Neuronal stem cell (in vitro differentiated cells): ENCODE data around the gene MACROD2.

Source experiments
- DNase-seq: peaks from one replicate; pipeline ENCODE4 v3.0.0-alpha.2; 2013; ENCODE audit warnings: low spot score
- H2AFZ ChIP-seq: one replicate; pipeline ENCODE4 v1.6.1; 2013; ENCODE audit warnings: mild to moderate bottlenecking, low read length, inconsistent platforms
- H2AK5ac ChIP-seq: 2 replicates; pipeline ENCODE4 v1.6.1; 2013; ENCODE audit warnings: low read depth, mild to moderate bottlenecking, inconsistent platforms, low read length, moderate library complexity, mixed read lengths
- H2BK120ac ChIP-seq: 2 replicates; pipeline ENCODE4 v1.6.1; 2013; ENCODE audit warnings: low read depth, mild to moderate bottlenecking, inconsistent platforms, low read length, moderate library complexity, mixed read lengths
- H2BK12ac ChIP-seq: one replicate; pipeline ENCODE4 v1.6.1; 2013; ENCODE audit warnings: low read length, inconsistent platforms
- H2BK15ac ChIP-seq: 2 replicates; pipeline ENCODE4 v1.6.1; 2013; ENCODE audit warnings: mild to moderate bottlenecking, low read length, inconsistent platforms, mixed read lengths
- H2BK5ac ChIP-seq: one replicate; pipeline ENCODE4 v1.6.1; 2013; ENCODE audit warnings: inconsistent platforms, mild to moderate bottlenecking, low read length, moderate library complexity
- H3K14ac ChIP-seq: one replicate; pipeline ENCODE4 v1.6.1; 2013; ENCODE audit warnings: low read length, inconsistent platforms
- H3K18ac ChIP-seq: 2 replicates; pipeline ENCODE4 v1.6.1; 2013; ENCODE audit warnings: low read length, inconsistent platforms
- H3K23ac ChIP-seq: 2 replicates; pipeline ENCODE4 v1.6.1; 2013; ENCODE audit warnings: low read depth, mild to moderate bottlenecking, mixed read lengths, low read length, inconsistent platforms; ENCODE audit not compliant: poor library complexity
- H3K27ac ChIP-seq: replicated peaks from 3 replicates; pipeline ENCODE4 v1.5.1; 2013; ENCODE audit warnings: low read length, inconsistent platforms
- H3K27me3 ChIP-seq, 3 experiments: 2 replicates each; pipeline ENCODE4 v1.6.1; 2013; ENCODE audit warnings: low read length in 3 of 3, mild to moderate bottlenecking in 2 of 3, inconsistent platforms in 1 of 3, low read depth in 1 of 3, mixed read lengths in 1 of 3, moderate library complexity in 1 of 3; ENCODE audit not compliant: control insufficient read depth in 3 of 3, insufficient read depth in 3 of 3
- H3K36me3 ChIP-seq, 2 donors: replicated peaks in 1 of 2; 2 replicates each; pipeline ENCODE4 v1.6.1; 2013; ENCODE audit warnings: low read length in 2 of 2; ENCODE audit not compliant: control insufficient read depth in 2 of 2, insufficient read depth in 2 of 2
- H3K4ac ChIP-seq: 2 replicates; pipeline ENCODE4 v1.6.1; 2013; ENCODE audit warnings: inconsistent platforms, mild to moderate bottlenecking, low read length, moderate library complexity
- H3K4me1 ChIP-seq, 2 donors: 1 replicate in 1 of 2; 2 replicates in 1 of 2; pipeline ENCODE4 v1.6.1; 2013; ENCODE audit warnings: low read length in 2 of 2, low read depth in 1 of 2; ENCODE audit not compliant: control insufficient read depth in 2 of 2, insufficient read depth in 1 of 2
- H3K4me2 ChIP-seq: one replicate; pipeline ENCODE4 v1.6.1; 2013; ENCODE audit warnings: mild to moderate bottlenecking, low read length, inconsistent platforms; ENCODE audit not compliant: insufficient read depth, poor library complexity, severe bottlenecking
- H3K4me3 ChIP-seq, 2 donors: 2 replicates each; pipeline ENCODE4 v1.5.1; 2013; ENCODE audit warnings: low read length in 2 of 2, mild to moderate bottlenecking in 2 of 2, inconsistent platforms in 1 of 2, moderate library complexity in 1 of 2
- H3K79me1 ChIP-seq: one replicate; pipeline ENCODE4 v1.6.1; 2013; ENCODE audit warnings: low read depth, mild to moderate bottlenecking, inconsistent platforms, low read length, moderate library complexity
- H3K9ac ChIP-seq: one replicate; pipeline ENCODE4 v1.6.1; 2013; ENCODE audit warnings: mild to moderate bottlenecking, low read depth, low read length, inconsistent platforms; ENCODE audit not compliant: poor library complexity
- H3K9me3 ChIP-seq, 2 donors: replicated peaks in 1 of 2; 2 replicates each; pipeline versions ENCODE3 to v1.6.1; 2013; ENCODE audit warnings: low read length in 2 of 2, mild to moderate bottlenecking in 2 of 2, inconsistent platforms in 1 of 2, low read depth in 1 of 2, mixed read lengths in 1 of 2, moderate library complexity in 1 of 2; ENCODE audit not compliant: control insufficient read depth in 2 of 2, insufficient read depth in 1 of 2
- H4K8ac ChIP-seq: one replicate; pipeline ENCODE4 v1.6.1; 2013; ENCODE audit warnings: low read depth, mild to moderate bottlenecking, inconsistent platforms, low read length, moderate library complexity
- H4K91ac ChIP-seq: one replicate; pipeline ENCODE4 v1.6.1; 2013; ENCODE audit warnings: low read length, low read depth, mild to moderate bottlenecking, inconsistent platforms; ENCODE audit not compliant: poor library complexity
- WGBS, 2 donors: extraction: QIAGEN DNeasy Blood & Tissue Kit; methylation state at CpG; one replicate each; pipeline ENCODE4 v1.1.7; 2013; ENCODE audit warnings: missing lambda C conversion rate in 2 of 2, mixed read lengths in 1 of 2; ENCODE audit not compliant: insufficient read length in 2 of 2, insufficient replicate concordance in 1 of 2; ENCODE audit errors: extremely low coverage in 2 of 2; 5-methylcytosine and 5-hydroxymethylcytosine counted together

MACROD2 gene

DNA sequence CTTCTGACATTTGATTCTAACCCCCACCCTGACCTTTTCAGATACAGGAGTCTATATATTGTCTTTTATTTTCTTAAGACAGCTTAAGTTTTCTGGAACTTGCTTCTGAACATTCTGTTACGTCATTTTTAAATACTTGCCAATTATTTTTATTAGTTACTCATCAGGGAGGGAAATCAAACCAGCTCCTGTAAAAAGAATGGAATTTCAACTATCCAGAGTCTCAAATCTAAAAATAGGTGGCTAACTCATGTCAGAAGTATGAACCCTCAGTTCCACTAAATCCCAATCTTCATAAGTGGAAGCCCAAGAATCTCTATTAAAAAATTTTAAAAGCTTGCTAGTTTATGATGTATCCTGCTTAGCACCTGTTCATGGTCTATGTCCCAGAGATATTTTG is 1677.9 kb downstream of the MACROD2 start:
- Histone ChIP-seq H3K79me1 (no peaks in the 10 kb centered on the region), H2AFZ (no peak overlapping the region), H2BK12ac (no peak overlapping the region), H3K27ac (no peak overlapping the region), H3K27me3 (no peaks in the 10 kb centered on the region), H3K4me1 (no peaks in the 10 kb centered on the region), H4K91ac (no peak overlapping the region), H2BK5ac (no peak overlapping the region), H4K8ac (no peak overlapping the region), H2BK120ac (no peak overlapping the region), H3K18ac (no peak overlapping the region), H3K4ac (no peak overlapping the region), H3K9me3 (no peaks in the 10 kb centered on the region), H3K23ac (no peak overlapping the region), H3K4me2 (no peak overlapping the region), H3K4me3 (no peak overlapping the region), H2BK15ac (no peak overlapping the region), H2AK5ac (no peak overlapping the region), H3K14ac (no peak overlapping the region), H3K9ac (no peak overlapping the region), H3K36me3 (no peaks in the 10 kb centered on the region)
- DNase-seq, result no peak
- WGBS, 2 donors, result no CpG with 5 or more reads among the region's 1 CpG

DNA sequence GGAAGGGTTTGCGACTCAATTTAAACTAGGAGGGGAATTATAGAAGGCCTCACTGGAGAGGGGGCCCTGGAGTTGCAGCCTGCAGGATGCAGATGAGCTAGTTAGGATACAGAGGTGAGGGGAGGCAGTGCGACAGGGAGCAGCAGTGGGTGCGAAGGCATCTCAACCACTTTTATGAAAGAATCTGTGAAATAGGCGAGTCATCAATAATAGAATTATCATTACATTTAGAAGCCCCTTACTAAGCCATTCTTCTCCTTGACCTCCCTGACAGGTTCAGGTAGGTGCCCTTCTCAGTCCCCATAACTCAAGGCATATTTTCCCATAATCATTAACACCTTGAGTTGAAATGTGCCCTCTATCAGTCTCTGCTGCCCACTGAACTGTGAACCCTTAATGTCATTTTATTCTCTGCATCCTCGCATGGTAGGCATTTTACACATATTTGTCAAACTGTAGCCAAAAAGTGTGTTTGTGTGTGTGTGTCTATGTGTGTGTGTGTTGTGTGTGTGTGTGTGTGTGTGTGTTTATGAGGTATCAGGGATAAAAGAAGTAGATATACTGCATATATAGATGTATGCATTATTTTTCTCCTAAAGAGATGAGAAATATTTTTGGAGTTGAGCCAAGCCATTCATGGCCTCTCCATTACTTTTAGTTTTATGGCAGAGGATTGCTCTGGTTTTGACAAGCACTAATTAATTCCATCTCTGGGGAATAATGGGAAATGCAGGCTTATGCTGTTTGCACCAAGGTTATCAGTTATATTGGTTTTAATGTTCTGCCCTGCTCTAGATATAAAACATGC is 1679.1 kb downstream of the MACROD2 start:
- H2BK5ac ChIP-seq, result no peak overlapping the region
- H2BK120ac ChIP-seq, result no peak overlapping the region
- peak overlapping the region; percentile 19 for H2BK12ac ChIP-seq
- no peak overlapping the region for H3K4me2 ChIP-seq
- H3K27me3 ChIP-seq, result no peaks in the 10 kb centered on the region
- no peak overlapping the region for H3K4me3 ChIP-seq
- H3K9ac ChIP-seq, result no peak overlapping the region
- H3K79me1 ChIP-seq, result no peaks in the 10 kb centered on the region
- H3K4me1 ChIP-seq, result no peaks in the 10 kb centered on the region
- H3K36me3 ChIP-seq, result no peaks in the 10 kb centered on the region
- H3K18ac ChIP-seq, result no peak overlapping the region
- H3K27ac ChIP-seq, result no peak overlapping the region
- H2AK5ac ChIP-seq, result no peak overlapping the region
- H3K23ac ChIP-seq, result no peak overlapping the region
- no peak overlapping the region for H2AFZ ChIP-seq
- H4K91ac ChIP-seq, result no peak overlapping the region
- H3K9me3 ChIP-seq, result no peaks in the 10 kb centered on the region
- H4K8ac ChIP-seq, result peak overlapping the region; percentile 58
- H3K4ac ChIP-seq, result no peak overlapping the region
- WGBS, 2 donors, result no CpG with 5 or more reads among the region's 5 CpGs
- H2BK15ac ChIP-seq, result no peak overlapping the region
- no peak for DNase-seq
- no peak overlapping the region for H3K14ac ChIP-seq

DNA sequence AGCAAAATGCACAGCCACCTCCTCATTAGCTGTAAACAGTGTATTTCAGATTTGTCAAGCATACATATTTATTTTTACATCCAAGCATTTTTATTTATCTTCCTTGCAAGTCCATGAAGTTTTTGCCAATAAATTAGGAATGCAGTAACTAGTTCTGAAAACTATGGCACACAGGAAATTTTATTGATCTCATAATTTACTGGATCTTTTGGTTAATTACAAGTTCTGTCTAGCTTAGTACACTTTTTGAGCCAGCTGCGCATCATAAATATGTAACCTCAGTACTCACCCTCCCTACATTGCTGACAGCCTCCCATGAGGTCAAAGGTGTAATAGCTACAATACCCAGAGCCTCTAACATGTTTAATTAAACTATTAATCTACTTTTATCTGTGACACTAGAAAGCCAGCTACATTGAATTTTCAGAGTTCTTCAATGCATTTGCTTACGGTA is 1679.8 kb downstream of the MACROD2 start:
- Histone ChIP-seq H3K4me1 (no peaks in the 10 kb centered on the region), H3K4me3 (no peak overlapping the region), H2BK12ac (no peak overlapping the region), H2BK120ac (no peak overlapping the region), H4K91ac (no peak overlapping the region), H3K4ac (no peak overlapping the region), H3K9me3 (no peaks in the 10 kb centered on the region), H2AK5ac (no peak overlapping the region), H3K79me1 (no peaks in the 10 kb centered on the region), H2BK15ac (no peak overlapping the region), H3K4me2 (no peak overlapping the region), H3K36me3 (no peaks in the 10 kb centered on the region), H3K18ac (no peak overlapping the region), H3K9ac (no peak overlapping the region), H3K27me3 (no peaks in the 10 kb centered on the region), H3K23ac (no peak overlapping the region), H2AFZ (no peak overlapping the region), H3K27ac (no peak overlapping the region), H4K8ac (no peak overlapping the region), H3K14ac (no peak overlapping the region), H2BK5ac (no peak overlapping the region)
- WGBS, 2 donors, result no CpG with 5 or more reads among the region's 2 CpGs
- no peak for DNase-seq

GRCh38 chr20:15675813-15676484 is 1680.6 kb downstream of the MACROD2 start:
- H3K4ac ChIP-seq, result no peak overlapping the region
- H3K18ac ChIP-seq, result no peak overlapping the region
- no peaks in the 10 kb centered on the region for H3K9me3 ChIP-seq
- H3K9ac ChIP-seq, result no peak overlapping the region
- H2BK15ac ChIP-seq, result no peak overlapping the region
- H3K4me1 ChIP-seq, result no peaks in the 10 kb centered on the region
- H4K91ac ChIP-seq, result no peak overlapping the region
- H2BK12ac ChIP-seq, result no peak overlapping the region
- H3K27me3 ChIP-seq, result no peaks in the 10 kb centered on the region
- no peaks in the 10 kb centered on the region for H3K79me1 ChIP-seq
- H3K14ac ChIP-seq, result no peak overlapping the region
- no peak overlapping the region for H3K27ac ChIP-seq
- no peak overlapping the region for H2AK5ac ChIP-seq
- H3K4me3 ChIP-seq, result no peak overlapping the region
- H2BK5ac ChIP-seq, result no peak overlapping the region
- no peak overlapping the region for H4K8ac ChIP-seq
- no peak overlapping the region for H2AFZ ChIP-seq
- no CpG with 5 or more reads among the region's 1 CpG for WGBS, 2 donors
- H3K36me3 ChIP-seq, result no peaks in the 10 kb centered on the region
- no peak overlapping the region for H2BK120ac ChIP-seq
- H3K4me2 ChIP-seq, result no peak overlapping the region
- H3K23ac ChIP-seq, result no peak overlapping the region
- DNase-seq, result no peak
